SW 1271 (cell line): ENCODE measurements around the gene ARSG.
"Not testable (repeated sequence)": the region's sequence is repeated elsewhere in the genome, so short reads cannot be mapped to it uniquely, and the experiment has no call there.

Experiments
- DNase-seq, 2 experiments: peaks; one replicate each; lab custom pipeline; 2025; lab: John Stamatoyannopoulos, UW

Gene ARSG

DNA sequence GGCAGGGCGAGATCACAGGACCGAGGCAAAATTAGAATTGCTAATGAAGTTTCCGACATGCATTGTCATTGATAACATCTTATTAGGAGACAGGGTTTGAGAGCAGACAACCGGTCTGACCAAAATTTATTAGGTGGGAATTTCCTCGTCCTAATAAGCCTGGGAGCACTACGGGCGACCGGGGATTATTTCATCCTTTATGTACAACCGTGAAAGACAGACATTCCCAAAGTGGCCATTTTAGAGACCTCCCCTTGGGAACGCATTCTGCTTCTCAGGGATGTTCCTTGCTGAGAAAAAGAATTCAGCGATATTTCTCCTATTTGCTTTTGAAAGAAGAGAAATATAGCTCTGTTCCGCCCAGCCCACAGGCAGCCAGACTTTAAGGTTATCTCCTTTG is 40.6 kb downstream of the ARSG start:
- not testable (repeated sequence) for DNase-seq

DNA sequence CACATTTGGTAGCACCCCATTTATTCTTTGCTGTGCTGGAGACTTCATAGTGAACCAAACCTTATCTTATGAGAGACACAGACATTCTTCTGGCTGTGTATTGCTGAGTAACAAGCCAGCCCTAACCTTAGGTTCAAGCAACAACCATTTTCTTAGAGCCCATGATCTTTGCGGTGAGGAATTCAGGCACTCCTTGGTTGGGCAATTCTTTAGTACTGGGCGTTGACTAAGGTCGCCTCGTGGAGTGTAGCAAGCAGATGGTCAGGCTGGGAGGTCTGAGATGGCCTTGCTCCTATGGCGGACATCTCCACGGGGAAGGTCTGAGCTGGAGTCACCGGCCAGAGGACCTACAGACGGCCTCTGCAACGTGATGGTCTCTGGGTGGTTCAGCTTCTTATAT is 43.1 kb downstream of the ARSG start:
- no peak for DNase-seq

DNA sequence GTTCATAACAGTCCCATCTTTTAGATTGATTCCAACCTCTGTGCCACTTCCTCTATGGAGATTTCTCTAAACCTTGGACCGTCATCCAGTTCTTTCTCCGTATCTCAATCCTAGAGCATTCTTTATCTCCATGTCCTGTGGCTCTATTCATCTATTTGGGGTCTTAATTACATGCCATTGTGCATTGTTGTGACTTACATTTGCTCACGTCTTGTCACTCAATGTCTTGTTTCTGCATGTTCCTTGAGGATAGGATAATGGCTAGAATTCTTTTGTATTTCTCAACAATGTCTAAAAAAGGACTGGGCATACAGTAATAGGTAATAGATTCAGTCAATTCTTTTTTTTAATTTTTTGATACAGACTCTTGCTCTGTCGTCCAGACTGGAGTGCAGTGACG is 50.2 kb downstream of the ARSG start:
- DNase-seq: no peak

DNA sequence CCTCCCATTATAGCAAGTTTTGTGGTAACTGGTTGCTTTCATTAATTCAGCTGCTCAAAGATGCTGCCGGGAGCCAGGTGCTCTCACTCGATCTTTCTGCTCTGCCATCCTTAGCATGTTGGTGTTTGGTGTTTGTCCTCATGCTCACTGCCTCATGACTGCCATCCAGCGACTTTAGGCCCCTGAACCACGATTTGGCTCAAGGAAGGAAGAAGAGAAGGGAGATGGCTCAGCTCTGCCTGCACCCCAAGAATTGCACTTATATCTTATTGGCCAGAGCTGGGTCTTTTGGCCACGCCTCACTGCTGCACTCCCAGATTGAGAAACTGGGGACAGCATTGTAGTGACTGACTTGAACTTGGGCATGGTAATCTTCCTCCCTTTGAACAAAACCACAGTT is 52.7 kb downstream of the ARSG start:
- no peak for DNase-seq

DNA sequence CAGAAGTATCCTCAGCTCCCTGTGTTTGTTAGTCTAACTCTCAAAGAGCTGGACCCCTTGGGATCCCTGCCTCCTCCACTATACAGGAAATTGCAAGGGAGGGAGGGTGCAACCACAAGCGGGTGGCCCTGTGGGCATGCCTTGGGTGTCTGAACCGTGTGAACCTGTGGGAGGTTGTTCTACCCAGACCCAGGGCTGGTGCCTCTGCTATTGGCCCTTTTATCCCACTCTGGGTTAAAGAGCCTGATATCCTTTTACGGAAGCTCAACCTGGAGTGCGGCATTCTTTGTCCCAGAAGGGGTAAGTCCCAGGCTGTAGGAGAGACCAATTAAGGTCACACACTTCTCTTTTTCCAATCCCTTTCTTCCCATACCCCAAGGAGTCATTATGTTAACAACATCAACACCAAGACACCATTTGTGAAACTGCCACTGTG is 53.4 kb downstream of the ARSG start:
- no peak for DNase-seq

DNA sequence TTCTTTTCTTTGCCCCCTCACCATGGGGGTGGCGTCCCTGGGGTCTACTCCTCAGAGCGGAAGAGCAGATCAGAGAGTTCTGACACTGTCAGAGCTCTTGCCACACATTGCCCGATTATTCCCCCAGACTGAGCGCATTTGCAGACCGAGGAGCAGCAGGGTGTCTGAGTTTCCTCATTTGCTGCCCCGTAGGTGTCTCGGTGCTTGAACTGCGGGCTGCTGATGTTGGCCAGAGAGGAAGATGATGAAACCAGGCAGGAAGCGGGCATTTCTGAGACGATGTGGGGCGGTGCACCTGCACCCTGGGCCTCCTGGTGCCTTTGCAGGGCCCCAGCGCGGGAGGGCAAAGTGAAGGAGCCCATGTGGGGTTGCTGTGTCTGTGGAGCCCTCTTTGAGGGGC is 55.2 kb downstream of the ARSG start:
- no peak for DNase-seq

DNA sequence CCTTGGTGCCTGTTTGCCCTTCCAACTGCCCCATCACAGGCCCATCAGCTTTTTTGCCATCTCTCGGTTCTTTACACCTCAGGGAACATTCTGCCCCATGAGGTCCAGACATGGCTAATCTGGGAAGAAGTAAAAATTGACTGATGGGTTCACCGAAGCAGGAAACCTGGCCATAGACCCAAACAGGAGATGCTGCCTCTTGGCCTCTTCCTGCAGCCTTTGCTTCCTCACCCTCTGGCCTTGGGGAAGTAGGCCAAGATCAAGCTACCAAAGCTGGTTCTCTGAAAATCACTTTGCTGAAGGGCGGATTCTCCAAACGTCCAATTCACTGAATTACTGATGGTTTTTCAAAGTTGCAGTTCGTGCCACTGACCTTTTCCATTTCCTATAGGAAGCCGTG is 56.1 kb downstream of the ARSG start:
- DNase-seq: no peak

DNA sequence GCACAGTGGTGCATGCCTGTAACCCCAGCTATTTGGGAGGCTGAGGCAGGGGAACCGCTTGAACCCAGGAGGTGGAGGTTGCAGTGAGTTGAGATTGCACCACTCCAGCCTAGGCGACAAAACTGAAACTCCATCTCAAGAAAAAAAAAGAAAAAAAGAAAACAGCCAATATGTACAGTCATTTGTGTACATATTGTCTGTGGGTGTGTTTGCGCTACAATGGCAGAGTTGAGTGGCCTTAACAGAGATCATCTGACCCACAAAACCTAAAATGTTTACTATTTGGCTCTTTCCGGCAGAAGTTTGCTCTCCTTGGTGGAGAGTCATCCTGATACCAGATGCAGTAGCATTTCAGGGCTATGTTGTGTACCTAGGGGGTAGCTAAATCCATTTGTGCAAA is 57.9 kb downstream of the ARSG start:
- DNase-seq: no peak

DNA sequence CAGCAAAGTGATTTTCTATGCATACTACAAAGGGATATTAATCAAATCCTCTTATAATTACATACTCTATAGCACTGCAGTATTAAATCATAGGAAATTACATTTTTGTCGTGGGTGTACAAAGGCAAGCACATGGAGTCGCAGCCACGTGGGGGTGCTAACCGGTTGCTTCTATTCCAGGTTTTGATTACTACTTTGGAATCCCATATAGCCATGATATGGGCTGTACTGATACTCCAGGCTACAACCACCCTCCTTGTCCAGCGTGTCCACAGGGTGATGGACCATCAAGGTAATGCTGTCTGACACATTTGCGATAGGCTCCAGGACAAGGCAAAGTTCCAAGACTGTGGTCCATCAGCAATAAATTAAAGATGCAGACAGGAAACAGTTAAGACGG is 60.1 kb downstream of the ARSG start:
- DNase-seq: no peak

DNA sequence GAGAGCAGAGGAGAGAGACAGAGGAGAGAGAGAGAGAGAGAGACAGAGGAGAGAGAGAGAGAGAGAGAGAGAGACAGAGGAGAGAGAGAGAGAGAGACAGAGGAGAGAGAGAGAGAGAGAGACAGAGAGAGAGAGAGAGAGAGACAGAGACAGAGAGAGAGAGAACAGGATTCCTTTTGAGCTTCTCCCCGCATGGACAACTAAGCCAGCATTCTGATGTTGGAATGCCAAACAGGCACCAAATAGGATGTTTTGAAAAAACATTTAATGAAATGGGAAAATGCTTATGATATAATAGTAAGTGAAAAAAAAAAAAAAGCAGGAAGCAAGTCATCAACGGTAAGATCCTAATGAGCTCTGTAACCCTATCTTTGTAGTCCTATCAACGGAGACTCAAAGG is 60.7 kb downstream of the ARSG start:
- no peak for DNase-seq

DNA sequence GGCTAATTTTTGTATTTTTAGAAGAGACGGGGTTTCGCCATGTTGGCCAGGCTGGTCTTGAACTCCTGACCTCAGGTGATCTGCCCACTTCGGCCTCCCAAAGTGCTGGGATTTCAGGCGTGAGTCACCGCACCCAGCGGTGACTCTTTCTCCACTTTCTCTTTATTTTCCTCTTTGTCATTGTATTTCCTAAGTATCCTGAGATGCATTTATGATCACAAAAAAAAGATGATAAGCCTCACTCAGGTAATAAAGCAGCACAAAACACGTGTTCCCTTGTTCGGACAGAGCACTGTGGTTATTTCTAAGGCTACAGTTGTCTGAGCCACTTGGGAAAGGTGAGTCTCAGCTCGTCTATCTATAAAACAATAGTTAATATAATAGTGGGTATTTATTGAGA is 61.4 kb downstream of the ARSG start:
- not testable (repeated sequence) for DNase-seq

DNA sequence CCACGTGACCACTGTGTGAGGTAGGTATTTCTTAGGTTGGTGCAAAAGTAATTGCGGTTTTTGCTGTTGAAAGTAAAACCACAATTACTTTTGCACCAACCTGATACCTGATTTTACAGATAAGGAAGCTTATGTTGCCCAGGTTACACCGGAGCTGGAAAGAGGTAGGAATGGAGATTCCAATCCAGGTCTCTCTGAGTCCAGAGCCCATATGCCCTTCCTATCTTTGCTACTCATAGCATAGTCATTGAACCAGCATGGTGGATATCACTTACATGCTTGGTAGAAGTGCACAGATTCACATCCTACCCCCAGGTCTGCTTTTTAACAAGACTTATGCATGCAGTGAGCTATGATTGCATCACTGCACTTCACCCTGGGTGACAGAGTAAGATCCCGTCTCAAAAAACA is 61.8 kb downstream of the ARSG start:
- no peak for DNase-seq

DNA sequence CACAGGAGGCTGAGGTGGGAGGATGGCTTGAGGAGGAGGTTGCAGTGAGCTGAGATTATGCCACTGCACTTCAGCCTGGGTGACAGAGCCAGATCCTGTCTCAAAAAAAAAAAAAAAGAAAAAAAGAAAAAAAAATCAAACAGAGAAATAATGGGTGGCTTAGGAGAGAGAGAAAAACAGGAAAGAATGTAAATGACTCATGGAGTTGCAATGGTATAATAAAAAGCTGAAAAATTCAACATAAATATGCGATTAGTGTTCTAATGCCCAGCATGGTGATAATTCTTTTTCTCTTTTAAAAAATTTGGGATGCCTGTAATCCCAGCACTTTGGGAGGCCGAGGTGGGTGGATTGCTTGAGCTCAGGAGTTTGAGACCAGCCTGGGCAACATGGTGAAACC is 63.0 kb downstream of the ARSG start:
- DNase-seq: peak in 1 of 2 experiments; percentile 19

DNA sequence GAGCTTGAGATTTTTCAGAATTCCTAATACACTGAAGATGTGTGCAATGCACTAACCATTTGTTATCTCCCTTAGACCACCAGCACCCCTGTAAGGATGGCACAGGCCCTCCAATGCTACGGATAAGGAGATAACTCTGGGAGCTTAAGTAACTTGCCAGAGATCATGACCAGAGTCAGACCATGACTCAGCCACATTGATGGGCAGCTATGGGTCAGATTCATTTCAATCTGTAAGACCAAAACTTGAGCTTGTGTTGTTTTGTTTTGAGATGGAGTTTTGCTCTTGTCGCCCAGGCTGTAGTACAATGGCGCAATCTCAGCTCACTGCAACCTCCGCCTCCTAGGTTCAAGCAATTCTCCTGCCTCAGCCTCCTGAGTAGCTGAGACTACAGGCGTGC is 63.8 kb downstream of the ARSG start:
- not testable (repeated sequence) for DNase-seq

DNA sequence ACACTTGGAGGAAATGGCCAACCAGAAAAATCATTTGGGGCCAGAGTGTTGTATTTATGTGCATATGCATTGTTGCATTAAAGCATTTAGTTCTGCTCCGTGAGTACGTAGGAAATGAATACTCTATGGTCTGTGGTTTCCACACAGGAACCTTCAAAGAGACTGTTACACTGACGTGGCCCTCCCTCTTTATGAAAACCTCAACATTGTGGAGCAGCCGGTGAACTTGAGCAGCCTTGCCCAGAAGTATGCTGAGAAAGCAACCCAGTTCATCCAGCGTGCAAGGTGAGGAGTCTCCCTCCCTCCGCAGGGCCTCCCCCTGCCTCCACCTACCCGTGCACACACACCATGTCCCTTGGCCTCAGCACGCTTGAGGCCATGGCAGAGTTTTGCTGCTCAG is 65.2 kb downstream of the ARSG start:
- DNase-seq: no peak

DNA sequence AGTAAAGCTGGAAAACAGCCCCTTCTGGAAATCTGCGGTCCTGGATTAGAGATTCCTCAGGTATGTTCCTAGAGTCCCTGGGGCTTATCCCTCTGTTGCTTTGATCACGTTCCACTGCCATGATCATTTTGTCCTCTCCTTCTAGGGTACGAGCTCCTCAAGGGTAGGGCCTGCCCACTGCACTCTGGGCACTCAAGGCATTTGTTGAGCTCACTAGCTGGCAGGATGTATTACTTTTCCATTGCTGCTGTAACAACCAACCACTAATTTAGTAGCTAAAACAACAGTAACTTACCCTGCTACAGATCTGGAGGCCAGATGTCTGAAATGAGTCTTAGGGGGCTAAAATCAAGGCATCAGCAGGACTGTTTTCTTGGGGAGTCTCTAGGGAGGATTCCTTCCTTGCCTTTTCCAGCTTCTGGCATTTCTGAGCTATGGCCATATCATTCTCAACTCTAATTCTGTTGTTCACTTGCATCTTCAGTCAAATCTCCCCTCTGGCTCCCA is 65.7 kb downstream of the ARSG start:
- no peak for DNase-seq

DNA sequence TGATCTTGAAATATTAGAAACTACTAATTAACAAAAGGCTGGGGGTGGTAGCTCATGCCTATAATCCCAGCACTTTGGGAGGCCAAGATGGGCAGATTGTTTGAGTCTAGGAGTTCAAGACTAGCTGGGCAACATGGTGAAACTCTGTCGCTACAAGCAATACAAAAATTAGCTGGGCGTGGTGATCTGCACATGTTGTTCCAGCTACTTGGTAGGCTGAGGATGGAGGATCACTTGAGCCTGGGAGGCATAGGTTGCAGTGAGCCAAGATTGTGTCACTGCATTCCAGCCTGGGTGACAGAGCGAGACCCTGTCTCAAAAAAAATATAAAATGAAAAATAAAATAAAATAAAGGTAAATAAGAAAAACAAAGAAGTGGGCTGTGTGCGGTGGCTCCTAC is 66.6 kb downstream of the ARSG start:
- DNase-seq: no peak

DNA sequence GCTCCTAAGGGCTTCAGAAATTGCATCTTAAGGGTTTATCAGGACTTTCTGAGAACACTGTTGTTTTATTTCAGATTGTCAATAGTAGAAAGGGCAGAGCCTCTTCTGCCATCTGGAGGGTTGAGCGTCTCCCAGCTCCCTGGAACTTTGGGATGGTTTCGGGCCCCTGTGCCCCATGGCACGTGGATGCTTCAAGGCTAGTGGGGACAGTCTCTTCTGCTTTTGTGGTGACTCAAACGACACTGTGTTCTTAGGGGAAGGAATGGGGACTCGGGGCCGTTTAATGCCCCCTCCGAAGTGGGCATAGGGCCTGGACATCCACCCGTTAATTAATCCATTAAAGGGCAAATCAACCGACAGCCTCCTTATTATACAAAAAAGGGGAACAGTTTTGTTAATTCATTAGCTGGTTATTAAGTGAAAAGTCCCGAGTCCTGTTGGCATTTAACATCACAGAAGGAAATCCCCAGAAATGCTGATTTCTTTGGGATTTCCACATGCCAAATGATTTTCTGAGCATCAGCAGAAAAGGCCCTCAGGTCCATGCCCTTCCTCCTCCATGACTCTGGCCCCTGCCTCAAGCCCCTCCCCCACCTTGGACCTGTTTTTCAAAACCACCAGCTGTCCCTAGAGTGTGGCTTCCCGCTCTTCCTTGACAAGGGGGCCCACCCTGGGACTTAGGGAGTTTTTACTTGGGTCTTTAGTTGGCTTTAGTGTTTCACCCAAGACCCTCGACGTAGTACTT is 68.7 kb downstream of the ARSG start:
- no peak for DNase-seq

DNA sequence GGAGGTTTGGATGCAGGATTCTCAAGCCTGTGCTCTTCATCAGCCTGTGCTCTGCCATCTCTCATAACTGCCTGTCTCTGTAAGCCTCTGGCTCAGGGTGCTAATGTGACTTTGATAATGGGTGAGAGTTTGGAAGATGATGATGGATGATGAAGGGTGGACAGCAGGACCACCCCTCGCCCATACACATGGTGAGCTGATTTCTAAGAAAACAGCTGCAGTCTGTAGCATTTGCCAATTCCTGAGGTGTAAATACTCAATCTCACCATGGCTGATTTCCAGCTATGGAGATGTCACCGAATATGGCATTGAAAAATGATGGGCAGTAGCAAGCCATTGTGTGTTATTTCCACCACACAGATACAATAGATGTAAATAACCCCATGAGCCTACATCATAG is 74.2 kb downstream of the ARSG start:
- no peak for DNase-seq

DNA sequence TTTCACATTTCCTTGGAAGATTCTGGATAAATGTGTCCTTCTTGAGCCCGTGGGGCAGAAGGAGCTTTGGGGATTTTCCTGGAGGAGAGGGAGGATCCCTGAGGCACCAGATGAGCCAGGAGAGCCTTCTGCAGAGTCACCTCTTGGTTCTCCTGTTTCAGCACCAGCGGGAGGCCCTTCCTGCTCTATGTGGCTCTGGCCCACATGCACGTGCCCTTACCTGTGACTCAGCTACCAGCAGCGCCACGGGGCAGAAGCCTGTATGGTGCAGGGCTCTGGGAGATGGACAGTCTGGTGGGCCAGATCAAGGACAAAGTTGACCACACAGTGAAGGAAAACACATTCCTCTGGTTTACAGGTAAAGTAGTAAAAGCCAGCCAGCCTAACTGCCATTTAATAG is 77.1 kb downstream of the ARSG start:
- DNase-seq: no peak

DNA sequence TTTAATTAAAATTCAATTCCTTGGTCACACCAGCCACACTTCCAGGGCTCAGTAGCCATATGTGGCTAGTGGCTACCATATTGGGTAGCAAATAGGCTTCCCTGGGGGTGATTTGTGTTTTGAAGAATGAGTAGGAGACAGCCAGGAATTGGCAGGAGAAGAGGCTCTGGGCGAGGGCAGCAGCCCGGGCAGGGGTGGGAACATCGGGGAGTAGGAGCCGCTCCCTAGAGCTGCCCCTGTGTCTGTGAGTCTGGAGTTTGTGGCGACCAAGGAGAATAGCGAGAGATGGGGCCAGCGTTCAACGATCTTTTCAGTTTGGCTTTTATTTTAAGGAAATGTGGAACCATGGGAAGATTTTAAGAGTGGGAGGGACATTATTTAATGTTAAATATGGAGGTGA is 84.3 kb downstream of the ARSG start:
- DNase-seq: no peak

DNA sequence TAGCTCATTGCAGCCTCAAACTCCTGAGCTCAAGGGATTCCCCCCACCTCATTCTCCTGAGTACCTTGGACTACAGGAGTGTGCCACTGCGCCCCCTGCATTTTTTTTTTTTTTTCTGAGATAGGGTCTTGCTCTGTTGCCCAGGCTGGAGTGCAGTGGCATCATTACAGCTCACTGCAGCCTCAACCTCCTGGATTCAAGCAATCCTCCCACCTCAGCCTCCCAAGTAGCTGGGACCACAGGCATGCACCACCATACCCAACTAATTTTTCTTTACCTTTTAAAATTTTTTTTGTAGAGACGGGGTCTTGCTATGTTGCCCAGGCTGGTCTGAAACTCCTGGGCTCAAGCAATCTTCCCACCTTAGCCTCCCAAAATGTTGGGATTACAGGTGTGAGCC is 84.9 kb downstream of the ARSG start:
- not testable (repeated sequence) for DNase-seq

DNA sequence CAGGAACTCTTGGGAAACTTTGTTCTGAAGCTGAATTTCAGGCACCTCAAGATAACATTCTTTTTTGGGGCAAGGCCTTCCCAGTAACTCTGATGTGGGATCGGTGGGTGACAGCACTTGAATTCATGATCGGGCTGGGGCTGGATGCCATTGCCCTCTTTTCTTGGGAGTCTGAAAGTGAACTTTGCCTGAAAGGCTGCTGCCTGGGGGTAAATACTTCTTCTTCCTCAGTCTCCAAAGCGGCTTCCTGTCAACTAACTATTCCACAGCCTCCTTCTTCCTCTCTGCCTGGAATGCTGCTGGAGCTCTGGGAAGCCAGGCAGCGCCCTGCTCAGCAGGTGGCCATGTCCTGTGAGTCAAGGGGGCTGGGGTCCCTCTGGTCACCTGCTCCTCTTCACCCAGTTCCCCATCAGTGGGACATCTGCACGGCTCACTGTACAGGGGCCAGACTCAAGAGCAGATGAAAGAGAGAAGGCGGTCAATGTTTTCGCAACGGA is 86.5 kb downstream of the ARSG start:
- DNase-seq: no peak
